IPS DF 6.9 (cell line): Measurements from ENCODE around the gene CGREF1.

Experiments used
- DNase-seq: peaks from one replicate; pipeline ENCODE4 v3.0.0-alpha.2; 2013; ENCODE audit warnings: low read depth, low spot score
- H3K27ac ChIP-seq: one replicate; pipeline ENCODE4 v1.5.1; 2013; ENCODE audit warnings: low read length, control low read depth
- H3K27me3 ChIP-seq: 2 replicates; pipeline ENCODE4 v1.6.1; 2013; ENCODE audit warnings: mild to moderate bottlenecking, low read length; ENCODE audit not compliant: control insufficient read depth, insufficient read depth
- H3K36me3 ChIP-seq: 2 replicates; pipeline ENCODE4 v1.6.1; 2013; ENCODE audit warnings: low read length; ENCODE audit not compliant: control insufficient read depth, insufficient read depth
- H3K4me1 ChIP-seq: 2 replicates; pipeline ENCODE4 v1.6.1; 2013; ENCODE audit warnings: low read length; ENCODE audit not compliant: control insufficient read depth, insufficient read depth
- H3K4me3 ChIP-seq: 2 replicates; pipeline ENCODE4 v1.5.1; 2013; ENCODE audit warnings: mild to moderate bottlenecking, low read length
- H3K9me3 ChIP-seq: 2 replicates; pipeline ENCODE4 v1.6.1; 2013; ENCODE audit warnings: low read length, inconsistent platforms; ENCODE audit not compliant: control insufficient read depth, insufficient read depth
- WGBS: extraction: QIAGEN DNeasy Blood & Tissue Kit; methylation state at CpG from one replicate; pipeline ENCODE4 v1.1.7; 2013; ENCODE audit warnings: mixed read lengths, missing lambda C conversion rate; ENCODE audit not compliant: insufficient read length, insufficient coverage; 5-methylcytosine and 5-hydroxymethylcytosine counted together

CGREF1 gene

GRCh38 chr2:27109083-27109482, 9.8 kb downstream of the CGREF1 start:
- H3K4me3 ChIP-seq: no peak overlapping the region
- no peak overlapping the region for H3K27ac ChIP-seq
- no peaks in the 10 kb centered on the region for H3K9me3 ChIP-seq
- no peaks in the 10 kb centered on the region for H3K36me3 ChIP-seq
- DNase-seq: no peak
- no CpG with 5 or more reads among the region's 3 CpGs for WGBS
- H3K27me3 ChIP-seq: no peaks in the 10 kb centered on the region
- no peaks in the 10 kb centered on the region for H3K4me1 ChIP-seq

GRCh38 chr2:27108221-27108620, 10.7 kb downstream of the CGREF1 start:
- Histone ChIP-seq H3K27ac (no peak overlapping the region), H3K36me3 (no peaks in the 10 kb centered on the region), H3K4me1 (no peaks in the 10 kb centered on the region), H3K27me3 (no peaks in the 10 kb centered on the region), H3K4me3 (no peak overlapping the region), H3K9me3 (no peaks in the 10 kb centered on the region)
- no peak for DNase-seq
- WGBS: no CpG with 5 or more reads among the region's 2 CpGs

- Histone ChIP-seq H3K27ac (no peak overlapping the region), H3K4me3 (no peak overlapping the region), H3K4me1 (no peaks in the 10 kb centered on the region), H3K36me3 (no peaks in the 10 kb centered on the region), H3K9me3 (no peaks in the 10 kb centered on the region), H3K27me3 (no peaks in the 10 kb centered on the region)
- WGBS: no CpG with 5 or more reads among the region's 3 CpGs
- no peak for DNase-seq
Measured at GRCh38 chr2:27105981-27106380, 12.9 kb downstream of the CGREF1 start.

- H3K4me3 ChIP-seq: no peak overlapping the region
- no CpG with 5 or more reads among the region's 5 CpGs for WGBS
- no peaks in the 10 kb centered on the region for H3K9me3 ChIP-seq
- no peak for DNase-seq
- no peaks in the 10 kb centered on the region for H3K4me1 ChIP-seq
- H3K27ac ChIP-seq: no peak overlapping the region
- no peaks in the 10 kb centered on the region for H3K27me3 ChIP-seq
- no peaks in the 10 kb centered on the region for H3K36me3 ChIP-seq
Measured at GRCh38 chr2:27102329-27102728, 16.6 kb downstream of the CGREF1 start.

- no CpG with 5 or more reads among the region's 10 CpGs for WGBS
Measured at GRCh38 chr2:27100036-27100435, 18.9 kb downstream of the CGREF1 start.

GRCh38 chr2:27099334-27099955, 19.5 kb downstream of the CGREF1 start:
- H3K36me3 ChIP-seq: no peaks in the 10 kb centered on the region
- no peak overlapping the region for H3K27ac ChIP-seq
- no peaks in the 10 kb centered on the region for H3K27me3 ChIP-seq
- no CpG with 5 or more reads among the region's 19 CpGs for WGBS
- no peak overlapping the region for H3K4me3 ChIP-seq
- H3K9me3 ChIP-seq: no peaks in the 10 kb centered on the region
- H3K4me1 ChIP-seq: no peaks in the 10 kb centered on the region
- no peak for DNase-seq

More at GRCh38 chr2:27100036-27100435, 18.9 kb downstream of the CGREF1 start:
- no peaks in the 10 kb centered on the region for H3K9me3 ChIP-seq
- DNase-seq: no peak
- H3K27me3 ChIP-seq: no peaks in the 10 kb centered on the region
- H3K4me3 ChIP-seq: no peak overlapping the region
- no peaks in the 10 kb centered on the region for H3K36me3 ChIP-seq
- no peaks in the 10 kb centered on the region for H3K4me1 ChIP-seq
- H3K27ac ChIP-seq: no peak overlapping the region

GRCh38 chr2:27097341-27097740, 21.6 kb downstream of the CGREF1 start:
- Histone ChIP-seq H3K9me3 (no peaks in the 10 kb centered on the region), H3K36me3 (no peaks in the 10 kb centered on the region), H3K4me1 (no peaks in the 10 kb centered on the region), H3K27me3 (no peaks in the 10 kb centered on the region), H3K4me3 (no peak overlapping the region), H3K27ac (no peak overlapping the region)
- no CpG with 5 or more reads among the region's 14 CpGs for WGBS
- DNase-seq: no peak

- H3K9me3 ChIP-seq: no peaks in the 10 kb centered on the region
- H3K27me3 ChIP-seq: no peaks in the 10 kb centered on the region
- no peaks in the 10 kb centered on the region for H3K4me1 ChIP-seq
- no peak overlapping the region for H3K4me3 ChIP-seq
- no peaks in the 10 kb centered on the region for H3K36me3 ChIP-seq
- WGBS: no CpG with 5 or more reads among the region's 3 CpGs
- H3K27ac ChIP-seq: no peak overlapping the region
- no peak for DNase-seq
Measured at GRCh38 chr2:27096748-27097297, 22.1 kb downstream of the CGREF1 start.

GRCh38 chr2:27095745-27096651, 22.9 kb downstream of the CGREF1 start:
- H3K27ac ChIP-seq: no peak overlapping the region
- no peaks in the 10 kb centered on the region for H3K9me3 ChIP-seq
- no peaks in the 10 kb centered on the region for H3K36me3 ChIP-seq
- WGBS: no CpG with 5 or more reads among the region's 18 CpGs
- no peak overlapping the region for H3K4me3 ChIP-seq
- DNase-seq: no peak
- no peaks in the 10 kb centered on the region for H3K27me3 ChIP-seq
- no peaks in the 10 kb centered on the region for H3K4me1 ChIP-seq

- no peaks in the 10 kb centered on the region for H3K27me3 ChIP-seq
- no peaks in the 10 kb centered on the region for H3K36me3 ChIP-seq
- H3K9me3 ChIP-seq: no peaks in the 10 kb centered on the region
- DNase-seq: no peak
- WGBS: no CpG with 5 or more reads among the region's 2 CpGs
- H3K27ac ChIP-seq: no peak overlapping the region
- no peak overlapping the region for H3K4me3 ChIP-seq
- H3K4me1 ChIP-seq: no peaks in the 10 kb centered on the region
Measured at GRCh38 chr2:27095427-27095744, 23.5 kb downstream of the CGREF1 start.
